ENCODE measurements around the gene ICA1. TPM values are rescaled to one million over a fixed set of nuclear protein-coding genes. Genes with fewer than 3 reads are reported as not detected.
A peak's percentile ranks its signal among the peaks of the same experiment; 100 is the strongest.

ICA1 gene
- polyA plus RNA-seq, 3 donors, result 3.2 to 7.0 (median 4.2) TPM

DNA sequence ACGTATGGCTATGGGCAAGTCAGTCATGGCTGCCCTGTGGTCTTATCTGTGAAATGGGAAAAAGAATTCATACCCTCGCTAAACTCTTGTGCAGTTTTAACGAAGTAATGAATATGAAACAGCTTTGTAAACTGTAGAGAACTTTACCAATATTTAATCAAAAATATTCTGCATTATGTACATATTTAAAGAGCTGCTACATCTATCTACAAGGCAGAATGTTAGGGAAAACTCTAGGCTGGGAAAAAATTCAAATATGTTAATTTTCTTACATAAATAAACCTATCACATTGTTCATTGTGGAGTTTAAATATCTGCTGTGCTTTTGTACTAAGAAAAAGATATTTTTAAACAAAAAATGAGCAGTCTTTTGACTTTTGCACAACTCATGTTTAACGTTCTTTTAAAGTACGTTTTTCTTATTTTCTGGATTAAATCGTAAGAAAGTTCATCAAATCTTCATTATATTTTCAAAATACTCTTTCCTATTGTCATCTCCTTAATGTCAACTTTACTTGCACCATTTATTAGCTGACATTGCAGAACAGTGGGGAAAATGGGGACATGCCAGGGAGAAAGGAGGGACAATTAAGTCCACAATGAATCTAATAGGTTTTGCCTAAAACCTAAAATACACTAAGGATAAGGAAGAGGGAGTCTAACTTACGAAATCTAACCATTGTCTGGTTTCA, 57.5 kb downstream of the ICA1 start:
- TF ChIP-seq, protein P1, sequence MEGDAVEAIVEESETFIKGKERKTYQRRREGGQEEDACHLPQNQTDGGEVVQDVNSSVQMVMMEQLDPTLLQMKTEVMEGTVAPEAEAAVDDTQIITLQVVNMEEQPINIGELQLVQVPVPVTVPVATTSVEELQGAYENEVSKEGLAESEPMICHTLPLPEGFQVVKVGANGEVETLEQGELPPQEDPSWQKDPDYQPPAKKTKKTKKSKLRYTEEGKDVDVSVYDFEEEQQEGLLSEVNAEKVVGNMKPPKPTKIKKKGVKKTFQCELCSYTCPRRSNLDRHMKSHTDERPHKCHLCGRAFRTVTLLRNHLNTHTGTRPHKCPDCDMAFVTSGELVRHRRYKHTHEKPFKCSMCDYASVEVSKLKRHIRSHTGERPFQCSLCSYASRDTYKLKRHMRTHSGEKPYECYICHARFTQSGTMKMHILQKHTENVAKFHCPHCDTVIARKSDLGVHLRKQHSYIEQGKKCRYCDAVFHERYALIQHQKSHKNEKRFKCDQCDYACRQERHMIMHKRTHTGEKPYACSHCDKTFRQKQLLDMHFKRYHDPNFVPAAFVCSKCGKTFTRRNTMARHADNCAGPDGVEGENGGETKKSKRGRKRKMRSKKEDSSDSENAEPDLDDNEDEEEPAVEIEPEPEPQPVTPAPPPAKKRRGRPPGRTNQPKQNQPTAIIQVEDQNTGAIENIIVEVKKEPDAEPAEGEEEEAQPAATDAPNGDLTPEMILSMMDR (IDR thresholded peaks at IDR 0.05), result no peak
- WGBS (ENCODE audit: insufficient coverage), result 100% methylated on average over 1 of the region's 7 CpGs
- Histone ChIP-seq H4K20me1 (ENCODE audit: insufficient read depth, low read length) (no peaks in the 10 kb centered on the region), H3K4me3 (replicated peaks in 1 of 3; ENCODE audit: low read depth in 2 of 3, low read length in 3 of 3) (no peak overlapping the region), H3K27me3 (ENCODE audit: control insufficient read depth in 2 of 2, insufficient read depth in 2 of 2, low read length in 2 of 2) (no peaks in the 10 kb centered on the region), H3K9ac (ENCODE audit: insufficient read depth, low read length, poor library complexity, severe bottlenecking) (no peak overlapping the region), H2AFZ (ENCODE audit: insufficient read depth, low read depth, low read length, poor library complexity, severe bottlenecking) (no peak overlapping the region), H3K9me3 (replicated peaks in 1 of 2; ENCODE audit: control insufficient read depth in 1 of 2, insufficient read depth in 1 of 2, low read length in 2 of 2) (no peaks in the 10 kb centered on the region), H3K79me2 (ENCODE audit: insufficient read depth, low read length) (no peaks in the 10 kb centered on the region), H3K4me1 (ENCODE audit: control insufficient read depth in 1 of 2, insufficient read depth in 2 of 2, low read length in 2 of 2) (no peaks in the 10 kb centered on the region), H3K4me2 (replicated peaks; ENCODE audit: extremely low read depth, low read length, poor library complexity, severe bottlenecking) (no peak overlapping the region), H3K36me3 (replicated peaks in 1 of 2; ENCODE audit: control insufficient read depth in 1 of 2, insufficient read depth in 2 of 2, low read length in 2 of 2) (no peaks in the 10 kb centered on the region), H3K27ac (ENCODE audit: low read depth in 1 of 2, low read length in 2 of 2) (no peak overlapping the region)
- no peaks in the 10 kb centered on the region for H3K9me3 Mint-ChIP-seq
- DNase-seq, result no peak
- H3K4me1 Mint-ChIP-seq, result peaks cover 22% of the 10 kb centered on the region
- no peak overlapping the region for H3K4me3 Mint-ChIP-seq
- H3K36me3 Mint-ChIP-seq, result peaks cover 0 to 2% of the 10 kb centered on the region in 2 donors
- H3K27ac Mint-ChIP-seq, result no peak overlapping the region
- intact Hi-C loops (cut with micrococcal nuclease), result no loop called here
- peaks cover 0 to 1% (median 1%) of the 10 kb centered on the region in 3 donors for H3K27me3 Mint-ChIP-seq (ENCODE audit: low read depth in 3 of 3)

DNA sequence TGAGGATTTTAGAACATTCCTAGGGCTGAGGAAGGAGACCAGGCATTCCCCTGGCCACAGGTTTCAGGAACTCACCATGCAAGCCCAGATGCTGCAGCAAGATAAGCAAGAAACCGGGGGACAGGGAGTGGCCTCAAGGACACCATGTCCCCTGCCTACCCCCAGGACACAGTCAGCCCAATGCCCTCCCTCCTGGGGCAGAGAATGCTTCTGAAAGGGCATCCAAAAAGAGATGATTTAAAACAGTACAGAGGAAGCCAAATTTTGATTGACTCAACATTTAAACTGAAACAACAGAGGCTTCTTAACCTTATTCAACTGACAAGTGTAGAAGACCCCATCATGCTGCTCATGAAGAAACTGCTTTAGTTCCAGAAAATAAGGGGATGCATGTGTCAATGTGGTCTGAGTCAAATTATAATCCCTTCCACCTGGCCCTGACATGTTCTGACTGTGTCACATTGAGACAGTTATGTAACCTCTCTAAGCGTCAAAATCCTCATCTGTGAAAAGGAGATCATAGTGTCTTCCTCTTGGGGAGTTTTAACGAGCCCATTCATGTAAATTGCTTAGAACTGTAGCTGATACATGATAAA, 60.0 kb downstream of the ICA1 start:
- H3K36me3 ChIP-seq (replicated peaks in 1 of 2; ENCODE audit: control insufficient read depth in 1 of 2, insufficient read depth in 2 of 2, low read length in 2 of 2), result no peaks in the 10 kb centered on the region
- no peak overlapping the region for H3K4me2 ChIP-seq (replicated peaks; ENCODE audit: extremely low read depth, low read length, poor library complexity, severe bottlenecking)
- intact Hi-C loops (cut with micrococcal nuclease), result no loop called here
- no peak overlapping the region for H2AFZ ChIP-seq (ENCODE audit: insufficient read depth, low read depth, low read length, poor library complexity, severe bottlenecking)
- H3K79me2 ChIP-seq (ENCODE audit: insufficient read depth, low read length), result no peaks in the 10 kb centered on the region
- no peaks in the 10 kb centered on the region for H3K9me3 Mint-ChIP-seq
- no peaks in the 10 kb centered on the region for H4K20me1 ChIP-seq (ENCODE audit: insufficient read depth, low read length)
- H3K9ac ChIP-seq (ENCODE audit: insufficient read depth, low read length, poor library complexity, severe bottlenecking), result no peak overlapping the region
- no peak overlapping the region for H3K4me3 ChIP-seq (replicated peaks in 1 of 3; ENCODE audit: low read depth in 2 of 3, low read length in 3 of 3)
- peaks cover 0 to 1% (median 1%) of the 10 kb centered on the region in 3 donors for H3K27me3 Mint-ChIP-seq (ENCODE audit: low read depth in 3 of 3)
- H3K27ac Mint-ChIP-seq, result peak overlapping the region in 1 of 7 donors; percentile 11
- no peaks in the 10 kb centered on the region for H3K4me1 ChIP-seq (ENCODE audit: control insufficient read depth in 1 of 2, insufficient read depth in 2 of 2, low read length in 2 of 2)
- H3K4me1 Mint-ChIP-seq, result peaks cover 22% of the 10 kb centered on the region
- H3K9me3 ChIP-seq (replicated peaks in 1 of 2; ENCODE audit: control insufficient read depth in 1 of 2, insufficient read depth in 1 of 2, low read length in 2 of 2), result no peaks in the 10 kb centered on the region
- H3K36me3 Mint-ChIP-seq, result peaks cover 2% of the 10 kb centered on the region in 2 donors
- WGBS (ENCODE audit: insufficient coverage), result 0% methylated on average over 1 of the region's 3 CpGs
- TF ChIP-seq, protein P1 (IDR thresholded peaks at IDR 0.05), result no peak
- DNase-seq, result no peak
- no peak overlapping the region for H3K4me3 Mint-ChIP-seq
- H3K27ac ChIP-seq (ENCODE audit: low read depth in 1 of 2, low read length in 2 of 2), result no peak overlapping the region
- no peaks in the 10 kb centered on the region for H3K27me3 ChIP-seq (ENCODE audit: control insufficient read depth in 2 of 2, insufficient read depth in 2 of 2, low read length in 2 of 2)
